GM18499 (cell line): ENCODE measurements around the gene ARHGEF2.
"Not testable (repeated sequence)": the region's sequence is repeated elsewhere in the genome, so short reads cannot be mapped to it uniquely, and the experiment has no call there.

Source experiments
- ATAC-seq: cut with Tn5 transposase; IDR thresholded peaks from one replicate; pipeline ENCODE4 v1.9.1; 2021; ENCODE audit warnings: moderate number of reproducible peaks; ENCODE audit not compliant: insufficient read depth, unreplicated experiment

ARHGEF2 gene

DNA sequence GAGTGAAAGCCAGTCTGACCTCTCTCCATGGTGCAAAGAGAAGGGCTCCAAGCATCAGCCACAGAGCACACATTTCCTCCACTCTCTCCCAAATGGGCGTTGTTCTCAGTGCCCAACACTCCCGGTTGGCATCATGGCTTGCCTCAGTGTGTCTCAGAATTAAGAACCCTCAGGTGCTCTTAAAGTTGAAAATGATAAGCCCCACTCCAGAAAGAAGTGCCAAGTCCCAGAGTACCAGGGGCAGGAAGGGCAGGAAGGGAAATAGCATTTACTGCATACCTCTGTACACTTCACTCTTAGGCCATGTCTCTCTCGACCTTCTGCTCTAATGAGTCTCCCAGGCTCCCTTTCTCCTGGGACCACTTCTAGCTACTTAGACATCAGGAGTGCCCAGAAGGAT is 15.2 kb upstream of the ARHGEF2 start:
- no peak for ATAC-seq

DNA sequence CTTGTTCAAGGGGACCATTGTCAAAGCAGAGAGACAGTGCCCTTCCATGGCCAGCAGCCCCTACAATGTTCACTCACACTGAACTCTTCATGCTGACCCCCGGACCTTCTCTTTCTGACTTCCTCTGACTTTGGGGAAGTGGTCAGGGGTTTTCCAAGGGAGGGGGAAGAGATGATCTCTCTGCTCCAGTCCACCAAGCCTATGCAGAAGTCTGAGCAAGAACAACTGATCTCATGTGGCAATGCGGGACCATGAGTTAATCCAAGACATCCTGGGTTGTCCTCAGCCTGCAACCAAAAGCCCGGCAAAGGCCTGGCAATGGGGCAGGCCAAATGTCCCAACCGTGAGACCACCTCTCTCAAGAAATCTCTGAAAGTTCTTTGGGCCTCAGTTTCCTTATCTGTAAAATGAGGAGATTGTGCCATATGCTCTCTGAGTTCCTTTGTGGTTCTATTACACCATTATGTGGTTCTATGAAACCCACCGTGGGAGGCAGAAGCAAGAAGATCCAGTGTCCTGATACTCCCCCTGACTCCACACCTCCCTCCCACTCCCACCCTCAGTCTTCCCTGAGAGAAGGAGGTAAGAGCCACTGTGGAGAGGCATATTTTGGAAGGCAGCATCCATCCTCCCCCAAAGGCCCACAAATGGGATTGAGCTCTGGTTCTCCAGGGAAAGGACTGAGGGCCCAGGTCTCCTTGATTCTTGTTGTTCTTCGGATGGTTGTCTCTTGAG is 11.8 kb upstream of the ARHGEF2 start:
- no peak for ATAC-seq

DNA sequence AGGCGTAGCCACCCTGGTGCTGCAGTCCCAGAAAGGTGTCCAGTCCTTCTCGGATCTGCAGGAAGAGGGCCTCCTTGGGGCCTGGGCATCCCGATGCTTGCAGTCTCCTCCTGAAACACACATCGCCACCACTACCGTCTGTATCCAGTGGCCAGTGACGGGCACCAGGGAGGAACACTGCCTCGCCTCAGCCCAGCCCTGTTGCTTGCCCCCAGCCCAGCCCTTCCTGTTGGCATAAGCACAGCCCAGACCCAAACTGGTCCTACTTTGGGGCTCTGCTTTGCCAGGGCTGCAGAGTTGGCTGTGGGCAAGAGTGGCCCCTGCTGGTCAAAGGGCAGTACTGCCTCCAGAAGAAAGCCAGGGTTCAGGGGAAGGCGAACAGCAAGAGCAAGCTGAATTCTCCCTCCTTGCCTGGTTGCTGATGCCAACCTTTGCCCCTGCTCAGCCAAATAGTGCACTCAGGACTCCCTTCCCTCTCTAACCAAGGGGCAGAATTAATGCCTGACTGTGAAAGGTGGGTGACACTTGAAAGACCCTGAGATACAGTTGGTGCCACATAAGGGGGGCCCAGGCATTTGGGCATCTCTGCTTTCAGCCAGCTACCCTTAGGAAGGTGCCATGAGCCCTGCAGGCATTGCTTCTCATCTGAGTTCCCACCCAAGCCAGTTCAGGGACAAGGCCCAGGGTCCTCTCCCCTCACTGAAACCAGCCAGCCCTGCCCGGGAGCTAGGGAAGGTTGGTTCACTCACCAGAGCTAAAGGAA is 11.1 kb upstream of the ARHGEF2 start:
- no peak for ATAC-seq

DNA sequence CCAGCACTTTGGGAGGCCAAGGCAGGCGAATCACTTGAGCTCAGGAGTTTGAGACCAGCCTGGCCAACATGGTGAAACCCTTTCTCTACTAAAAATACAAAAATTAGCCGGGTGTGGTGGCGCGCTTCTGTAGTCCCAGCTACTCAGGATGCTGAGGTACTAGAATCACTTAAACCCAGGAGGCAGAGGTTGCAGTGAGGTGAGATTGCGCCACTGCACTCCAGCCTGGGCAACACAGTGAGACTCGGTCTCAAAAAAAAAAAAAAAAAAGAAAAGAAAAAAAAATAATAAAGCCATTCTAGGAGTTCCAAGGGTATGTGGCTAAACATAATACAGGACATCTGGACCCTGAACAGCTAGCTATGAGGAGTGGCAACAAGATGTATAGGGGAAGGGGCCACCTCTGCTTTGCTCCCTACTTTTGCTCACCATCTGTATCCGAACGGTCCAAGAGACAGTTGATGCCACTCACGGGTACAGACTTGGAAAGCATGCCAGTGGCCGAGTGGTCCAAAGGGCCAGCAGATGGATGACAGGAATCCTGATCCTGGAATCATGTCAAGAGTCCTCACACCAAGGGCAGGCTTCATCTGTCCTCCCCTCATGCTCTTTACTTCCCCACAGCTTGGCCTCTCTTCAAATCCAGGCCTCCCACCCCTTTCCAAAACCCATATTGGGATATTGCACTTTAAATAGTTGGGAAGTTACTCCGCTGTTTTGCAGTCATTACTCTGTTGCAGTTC is 6.7 kb upstream of the ARHGEF2 start:
- ATAC-seq: not testable (repeated sequence)

DNA sequence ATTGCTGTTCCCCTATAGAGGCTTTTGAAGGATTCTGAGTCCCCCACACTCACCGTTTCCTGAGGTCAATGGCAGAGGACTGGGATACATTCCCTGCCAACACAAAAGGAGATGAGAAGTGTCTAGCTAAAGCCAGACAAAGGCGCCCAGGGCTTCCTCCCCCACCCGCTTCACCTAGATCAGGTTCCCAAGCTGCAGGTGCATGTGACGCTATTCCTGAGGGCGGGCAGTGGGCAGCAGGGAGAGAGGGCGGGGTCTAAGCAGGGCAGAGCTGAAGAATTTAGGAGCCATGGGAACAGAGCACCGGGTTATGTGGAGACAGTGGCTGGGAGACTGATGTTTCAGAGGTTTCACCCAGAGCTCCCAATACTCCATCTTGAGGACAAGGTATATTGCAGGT is 6.0 kb upstream of the ARHGEF2 start:
- no peak for ATAC-seq

DNA sequence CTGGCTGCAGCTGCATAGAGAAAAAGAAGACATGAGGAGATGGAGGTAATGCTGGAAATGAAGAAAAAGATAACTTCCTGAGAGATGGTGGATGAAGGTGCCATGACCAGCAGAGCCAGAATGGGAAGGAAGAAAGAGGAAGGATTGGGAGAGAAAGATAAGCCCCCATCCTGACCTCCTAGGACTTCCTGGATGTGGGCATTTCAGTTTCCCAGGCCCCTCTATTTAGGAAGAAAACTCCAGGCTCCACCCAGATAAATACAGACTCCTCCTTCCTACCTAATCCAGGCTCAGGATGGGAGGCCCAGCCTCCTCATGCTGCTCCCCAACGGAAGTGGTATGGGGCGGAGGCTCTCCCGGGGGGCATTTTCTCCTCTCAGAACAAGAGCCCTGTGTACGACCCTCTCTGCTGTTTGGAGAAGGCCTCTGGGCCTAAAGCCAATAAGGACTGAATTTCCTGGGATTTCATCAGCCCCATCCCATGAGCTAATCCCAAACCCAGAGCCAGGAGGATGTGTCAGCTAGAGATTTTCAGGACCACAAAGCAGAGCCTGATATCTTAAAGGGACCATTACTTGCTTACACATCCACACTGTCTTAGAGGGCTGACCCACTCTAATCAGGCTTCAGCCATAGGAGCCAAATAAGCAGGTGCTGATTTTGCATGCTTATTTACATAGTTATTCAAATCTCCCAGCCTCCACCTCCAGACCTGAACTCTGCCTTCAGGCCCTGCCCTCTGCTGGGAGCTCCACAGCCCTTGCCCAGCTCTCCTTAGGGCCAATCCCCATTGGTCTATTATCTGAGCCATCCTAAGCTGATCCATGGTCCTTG is 5.1 kb upstream of the ARHGEF2 start:
- no peak for ATAC-seq

DNA sequence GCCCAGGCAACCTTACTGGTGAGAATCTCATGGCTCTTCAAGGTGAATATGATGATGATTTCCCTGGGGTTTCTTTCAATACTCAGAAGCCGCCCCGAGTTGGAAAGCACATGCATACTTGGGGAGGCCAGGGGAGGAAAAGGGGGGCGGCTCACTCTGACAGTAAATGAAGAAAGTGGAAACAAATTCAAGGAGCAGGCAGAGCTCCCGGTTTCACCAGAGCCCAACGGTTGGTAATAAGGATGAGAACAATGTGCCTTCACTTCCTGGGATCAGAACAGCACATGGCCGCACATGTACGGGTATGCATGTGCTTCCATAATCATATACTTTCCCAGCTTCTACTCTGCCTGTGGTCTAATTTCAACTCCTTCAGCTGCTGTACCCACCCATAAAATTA is 3.8 kb upstream of the ARHGEF2 start:
- no peak for ATAC-seq

DNA sequence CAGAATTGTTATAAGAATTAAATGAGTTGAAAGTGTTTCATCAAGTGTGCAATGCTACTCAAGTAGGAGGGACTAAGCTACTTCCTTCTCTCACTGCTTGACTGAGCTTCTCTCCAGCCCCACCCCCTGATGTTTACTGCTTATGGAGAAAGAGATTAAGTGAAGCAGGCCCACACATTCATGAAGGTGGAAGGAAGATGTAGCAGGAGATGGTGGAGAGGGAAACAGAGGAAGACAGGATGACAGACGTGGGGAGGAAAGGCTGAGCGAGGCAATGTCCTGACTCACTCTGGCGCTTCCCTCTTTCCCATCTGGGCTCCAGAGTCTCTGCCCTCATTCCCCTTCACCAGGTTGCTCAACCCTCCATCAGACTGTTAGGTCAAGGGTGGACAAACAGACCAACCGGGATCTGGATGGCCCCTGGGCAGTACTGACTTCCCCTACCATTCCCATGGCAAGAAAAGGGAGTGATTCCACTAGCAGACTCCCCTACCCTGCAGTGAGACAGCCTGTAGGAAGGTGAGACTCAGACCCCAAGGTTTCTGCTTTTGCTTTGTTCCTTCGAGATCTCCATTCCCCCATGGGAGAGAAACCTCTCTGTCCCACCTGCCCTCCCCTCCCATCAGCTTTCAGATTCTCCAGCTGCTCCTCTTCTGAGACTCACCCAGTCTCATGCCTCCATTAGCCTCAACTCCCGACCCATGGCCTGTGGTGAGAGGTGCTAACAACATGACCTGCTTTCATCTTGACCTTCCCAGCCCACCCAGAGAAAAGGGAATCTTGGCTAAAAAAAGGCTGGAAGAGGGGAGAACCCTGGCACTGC is 3.1 kb upstream of the ARHGEF2 start:
- no peak for ATAC-seq

DNA sequence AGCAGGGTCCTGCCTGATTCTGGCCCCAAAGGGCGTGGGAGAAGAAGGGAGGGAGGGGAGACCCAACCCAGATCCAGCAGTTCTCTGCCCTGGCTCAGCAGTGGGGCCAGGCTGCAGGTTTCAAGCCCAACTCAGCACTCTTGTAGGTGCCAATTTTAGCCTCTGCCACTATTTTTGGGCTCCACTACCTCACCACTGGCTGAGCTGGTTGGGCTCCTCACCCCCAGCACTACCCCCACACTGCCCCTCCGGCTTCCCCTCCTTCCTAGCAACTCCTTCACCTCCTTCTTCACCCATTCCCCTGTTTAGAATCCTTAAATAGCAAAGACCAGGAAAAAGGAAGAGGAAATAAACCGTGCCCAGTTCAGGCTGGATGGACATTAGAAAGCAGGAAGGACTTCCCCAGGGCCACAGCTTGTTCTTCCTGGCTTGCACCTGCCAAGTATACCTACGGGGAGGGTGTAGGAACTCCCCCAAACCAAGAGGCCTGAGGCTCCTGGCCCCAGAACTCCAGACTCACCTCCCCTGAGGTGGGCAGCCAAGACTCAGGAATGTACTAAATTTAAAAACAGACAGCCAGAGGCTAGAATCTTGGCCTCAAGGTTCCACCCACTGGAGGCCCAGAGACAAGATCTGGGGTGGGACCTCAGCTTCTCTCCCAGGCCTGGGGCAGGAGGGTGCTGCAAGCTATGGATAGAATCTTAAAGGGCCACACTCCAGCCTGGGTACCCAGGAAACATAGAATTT is 1.4 kb upstream of the ARHGEF2 start:
- ATAC-seq: no peak

DNA sequence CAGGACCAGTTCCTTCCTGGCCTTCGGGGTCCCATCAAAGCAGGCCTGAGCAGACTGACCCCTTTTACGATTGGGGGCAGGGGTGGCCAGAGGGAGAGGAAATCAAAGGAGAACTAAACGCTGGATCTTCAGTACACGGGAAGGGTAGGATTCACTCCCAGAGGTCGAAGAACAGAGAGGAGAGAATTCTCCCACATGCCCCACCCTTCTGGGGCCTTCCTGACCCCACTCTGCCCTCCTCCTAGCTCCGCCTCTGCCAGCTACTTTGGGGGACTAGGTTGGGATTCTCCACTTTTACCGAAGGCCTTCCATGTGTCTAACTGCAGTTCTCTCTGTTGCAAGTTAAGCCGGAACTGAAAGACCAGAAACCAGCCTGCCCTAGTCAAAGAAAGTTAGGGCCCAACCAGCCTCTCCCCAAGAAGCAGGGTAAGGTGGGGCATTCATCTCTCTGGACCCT is 654 bp upstream of the ARHGEF2 start:
- ATAC-seq: no peak

DNA sequence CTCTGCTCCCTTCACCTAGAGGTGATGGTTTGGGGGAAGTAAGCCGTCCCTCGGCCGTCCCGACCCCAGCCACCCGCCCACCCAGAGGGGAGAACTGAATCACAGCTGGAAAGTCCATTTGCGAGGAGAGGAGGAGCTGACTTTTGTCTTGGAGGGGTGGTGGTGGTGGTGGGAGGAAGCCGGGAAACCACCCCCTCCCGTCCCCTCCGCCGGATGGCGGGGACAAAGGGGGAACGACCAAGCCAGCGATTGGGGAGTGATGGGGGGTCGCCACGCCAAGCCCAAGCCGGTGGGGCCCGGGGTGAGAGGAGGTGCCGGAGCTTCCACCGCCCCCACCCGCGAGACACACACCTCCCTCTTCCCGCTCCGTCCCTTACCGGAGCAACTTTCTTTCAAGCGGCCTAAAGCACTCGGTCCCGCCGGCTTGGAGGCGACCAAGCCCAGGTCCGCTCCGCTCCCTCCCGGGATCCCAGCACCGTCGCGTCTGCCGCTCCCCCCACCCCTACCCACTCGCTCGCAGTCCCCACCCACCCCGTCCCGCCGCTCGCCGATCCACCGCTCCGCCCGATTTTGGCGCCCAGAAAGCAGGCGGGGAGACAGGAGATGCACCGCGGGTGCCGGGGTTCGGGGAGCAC is 540 bp downstream of the ARHGEF2 start:
- ATAC-seq: no peak

DNA sequence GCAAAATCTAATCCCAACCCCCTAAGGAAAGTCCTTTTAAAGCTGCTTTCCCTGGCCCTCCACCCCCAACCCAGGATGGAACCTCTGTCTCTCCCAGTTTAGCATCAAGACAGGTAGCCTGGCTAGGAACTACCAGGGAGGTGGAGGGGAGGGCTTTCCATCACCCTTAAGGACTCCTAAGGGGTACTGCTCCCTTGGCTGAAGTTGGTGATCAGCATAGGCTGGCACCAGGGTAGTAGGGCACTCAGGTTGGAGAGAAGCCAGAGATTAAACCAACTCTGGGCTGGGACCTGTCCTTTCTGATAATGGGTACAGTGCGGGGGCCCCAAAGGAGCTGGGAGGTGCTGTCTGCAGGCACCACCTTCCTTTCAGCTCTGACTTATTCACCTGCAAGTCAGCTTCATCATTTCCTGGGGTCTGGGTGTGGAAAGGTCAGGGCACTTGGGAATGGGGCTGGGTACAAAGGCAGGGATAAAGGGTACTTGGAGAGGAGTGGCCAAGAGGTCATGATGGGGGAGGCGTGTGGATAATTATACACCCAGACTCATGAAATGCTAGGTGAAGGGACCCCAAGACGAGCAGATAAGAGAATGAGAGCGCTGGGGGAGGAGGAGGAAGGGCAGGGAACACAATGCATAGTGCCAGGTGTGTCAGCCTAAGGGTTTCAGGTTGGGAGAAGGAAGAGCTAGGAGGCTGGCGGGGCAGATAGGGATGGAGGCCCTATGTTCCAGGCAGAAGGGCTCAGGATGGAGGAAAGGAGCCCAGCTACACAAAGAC is 1.2 kb downstream of the ARHGEF2 start:
- ATAC-seq: no peak

DNA sequence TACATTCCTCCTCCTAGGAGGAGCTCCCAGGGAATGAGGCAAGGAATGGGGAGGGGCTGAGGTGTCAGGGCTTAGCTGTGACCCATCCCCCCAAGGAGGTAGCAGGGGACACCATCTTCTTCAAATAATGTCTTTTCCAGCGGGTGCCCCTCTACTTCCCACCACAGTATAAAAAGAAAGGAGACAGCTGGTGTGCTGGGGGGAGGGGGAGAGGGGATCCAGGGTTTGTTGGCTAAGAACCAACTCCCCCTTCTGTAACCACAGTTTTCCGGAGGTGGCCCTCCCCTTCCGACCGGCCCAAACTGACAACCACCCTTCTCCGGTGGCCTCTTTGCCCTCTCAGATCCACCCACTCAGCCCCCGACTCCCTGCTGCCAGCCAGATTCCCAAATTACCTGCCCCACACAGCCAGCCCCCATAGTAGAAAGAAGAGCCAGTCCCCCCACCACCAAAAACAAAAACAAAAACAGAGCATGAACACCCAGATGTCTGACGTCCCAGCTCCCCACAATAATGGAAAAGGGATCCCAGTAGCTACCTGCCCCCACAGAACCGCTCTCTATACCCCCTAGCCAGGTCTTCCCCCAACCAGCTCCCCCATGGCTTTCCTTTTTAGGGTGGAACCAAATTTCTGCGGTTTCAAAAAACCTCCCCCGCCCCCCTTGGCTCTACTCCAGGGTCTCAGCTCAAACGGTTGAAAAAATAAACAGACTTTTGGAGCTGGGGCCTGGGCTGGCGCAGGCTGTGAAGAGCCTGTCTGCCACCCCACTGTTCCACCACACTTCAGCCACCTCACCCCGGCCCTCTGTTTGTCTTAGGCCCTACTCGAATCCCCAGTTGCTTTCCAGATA is 2.1 kb downstream of the ARHGEF2 start:
- ATAC-seq: no peak

DNA sequence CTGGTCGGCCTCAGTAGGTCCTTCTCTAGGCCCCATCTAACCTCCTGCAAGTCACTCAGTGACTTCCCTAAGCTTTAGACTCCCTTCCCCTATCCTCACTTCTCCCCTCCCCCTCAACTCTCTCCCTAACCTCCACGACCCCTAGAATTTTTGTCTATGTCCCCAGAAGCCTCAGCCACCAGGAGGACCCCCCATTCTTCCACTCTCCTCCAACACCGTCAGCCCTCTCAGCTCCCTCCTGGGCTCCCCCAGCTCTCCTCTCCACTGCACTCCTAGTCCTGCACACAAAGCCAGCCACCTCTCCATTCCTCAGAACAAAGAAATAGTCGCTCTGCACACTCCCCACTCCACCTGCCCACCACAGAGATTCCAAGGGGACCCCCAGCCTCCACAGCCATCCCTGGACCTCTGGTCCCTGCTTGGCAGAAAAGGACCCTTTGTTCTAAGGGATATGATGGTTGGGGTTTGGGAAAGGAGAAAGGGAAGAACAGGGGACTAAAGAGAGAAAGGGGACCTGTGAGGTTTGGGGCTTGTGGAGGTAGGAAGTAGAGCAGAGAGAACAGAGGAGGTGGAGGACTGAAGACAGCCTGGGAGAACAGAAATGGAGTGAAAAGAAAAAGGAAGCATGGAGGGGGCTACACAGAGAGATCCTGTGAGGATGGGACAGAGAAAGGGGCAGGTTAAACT is 2.8 kb downstream of the ARHGEF2 start:
- no peak for ATAC-seq

DNA sequence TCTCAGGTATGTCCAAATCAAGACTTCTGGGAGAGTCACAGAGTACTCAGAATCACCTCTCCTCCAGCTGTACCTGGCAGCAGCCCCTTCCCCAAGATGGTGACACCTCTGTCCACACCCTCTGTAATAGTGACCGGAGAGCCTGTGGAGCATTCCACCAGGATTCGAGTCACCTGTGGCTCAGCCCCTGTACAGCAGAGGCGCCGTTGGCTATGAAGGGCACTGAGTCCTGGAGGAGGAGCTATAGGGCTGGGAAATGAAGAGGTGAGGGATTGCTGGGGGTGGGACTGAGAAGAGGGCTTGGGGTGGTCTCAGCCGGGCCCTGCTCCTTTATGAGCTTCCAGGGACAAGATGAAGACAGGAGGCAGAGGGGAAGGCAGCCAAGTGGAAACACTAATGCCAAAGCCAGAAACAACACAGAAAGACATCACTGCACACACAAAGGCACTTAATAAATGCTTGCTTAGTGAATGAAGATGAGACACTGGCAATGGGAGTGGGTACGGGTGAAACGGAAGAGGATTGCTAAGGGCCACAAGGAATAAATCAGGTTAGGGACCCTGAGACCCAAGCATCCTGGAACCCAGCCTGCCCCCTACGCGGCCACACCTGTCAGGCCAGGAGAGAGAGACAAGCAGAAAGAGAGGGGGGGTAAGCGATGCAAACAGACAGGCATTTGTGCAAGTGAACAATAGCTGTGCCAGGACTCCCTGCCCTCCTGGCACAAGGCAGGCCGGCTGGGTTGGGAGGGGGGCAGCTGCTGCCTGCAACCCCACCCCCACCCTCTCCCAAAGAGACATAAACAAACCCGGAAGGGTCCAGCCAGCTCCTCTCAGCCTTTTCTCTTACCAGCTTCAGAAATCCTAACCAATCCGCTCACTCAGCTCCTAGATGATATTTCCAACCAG is 3.9 kb downstream of the ARHGEF2 start:
- ATAC-seq: no peak
